OCI-LY3 (cell line): ENCODE data around the gene NUDT17.

Source experiments
- EZH2phosphoT487 ChIP-seq: fragments of 200-600 bp; shearing (Covaris generic); IDR thresholded peaks from 2 replicates; pipeline ENCODE4 v1.6.1; 2018; ENCODE audit warnings: antibody characterized with exemption, mixed run types, low read depth
- TF ChIP-seq, protein P1 (sequence below): fragments of 200-600, 300-600 bp; sonication (generic); IDR thresholded peaks from 2 replicates; pipeline ENCODE4 v1.5.1; 2014; ENCODE audit warnings: antibody characterized with exemption, low read length, low read depth

GRCh38 chr1:145827966-145828365 is 17.5 kb upstream of the NUDT17 start:
- TF ChIP-seq, protein P1, sequence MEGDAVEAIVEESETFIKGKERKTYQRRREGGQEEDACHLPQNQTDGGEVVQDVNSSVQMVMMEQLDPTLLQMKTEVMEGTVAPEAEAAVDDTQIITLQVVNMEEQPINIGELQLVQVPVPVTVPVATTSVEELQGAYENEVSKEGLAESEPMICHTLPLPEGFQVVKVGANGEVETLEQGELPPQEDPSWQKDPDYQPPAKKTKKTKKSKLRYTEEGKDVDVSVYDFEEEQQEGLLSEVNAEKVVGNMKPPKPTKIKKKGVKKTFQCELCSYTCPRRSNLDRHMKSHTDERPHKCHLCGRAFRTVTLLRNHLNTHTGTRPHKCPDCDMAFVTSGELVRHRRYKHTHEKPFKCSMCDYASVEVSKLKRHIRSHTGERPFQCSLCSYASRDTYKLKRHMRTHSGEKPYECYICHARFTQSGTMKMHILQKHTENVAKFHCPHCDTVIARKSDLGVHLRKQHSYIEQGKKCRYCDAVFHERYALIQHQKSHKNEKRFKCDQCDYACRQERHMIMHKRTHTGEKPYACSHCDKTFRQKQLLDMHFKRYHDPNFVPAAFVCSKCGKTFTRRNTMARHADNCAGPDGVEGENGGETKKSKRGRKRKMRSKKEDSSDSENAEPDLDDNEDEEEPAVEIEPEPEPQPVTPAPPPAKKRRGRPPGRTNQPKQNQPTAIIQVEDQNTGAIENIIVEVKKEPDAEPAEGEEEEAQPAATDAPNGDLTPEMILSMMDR: no peak
- TF ChIP-seq EZH2phosphoT487: no peak
